ENCODE results near the gene AHDC1.
A peak's percentile ranks its signal among the peaks of the same experiment; 100 is the strongest.

Gene AHDC1

GRCh38 chr1:27523337-27524020 lies 80.5 kb downstream of the AHDC1 start:
- no peak for TF ChIP-seq CTCF (IDR thresholded peaks at IDR 0.05; ENCODE audit: low read depth, low read length)
- no peak overlapping the region for H3K4me3 ChIP-seq (ENCODE audit: low read depth, low read length)

GRCh38 chr1:27522432-27523336 lies 81.3 kb downstream of the AHDC1 start:
- 0 out of 2 replicates have a peak, but pooled peaks have one; percentile 13 for TF ChIP-seq CTCF (IDR thresholded peaks at IDR 0.05; ENCODE audit: low read depth, low read length)
- peak; percentile 29 for DNase-seq
- H3K9me3 ChIP-seq = no peaks in the 10 kb centered on the region
- no peak overlapping the region for H3K4me3 ChIP-seq (ENCODE audit: low read depth, low read length)
- peaks cover 9% of the 10 kb centered on the region for H3K4me1 ChIP-seq
- no peaks in the 10 kb centered on the region for H3K36me3 ChIP-seq
- no peaks in the 10 kb centered on the region for H3K27me3 ChIP-seq

More at GRCh38 chr1:27523337-27524020, 80.5 kb downstream of the AHDC1 start:
- no peak for DNase-seq
- no peaks in the 10 kb centered on the region for H3K9me3 ChIP-seq
- peaks cover 9% of the 10 kb centered on the region for H3K4me1 ChIP-seq
- H3K36me3 ChIP-seq = no peaks in the 10 kb centered on the region
- no peaks in the 10 kb centered on the region for H3K27me3 ChIP-seq

- Histone ChIP-seq H3K4me3 (ENCODE audit: low read depth, low read length) (no peak overlapping the region), H3K4me1 (peaks cover 5% of the 10 kb centered on the region), H3K9me3 (no peaks in the 10 kb centered on the region), H3K27me3 (no peaks in the 10 kb centered on the region), H3K36me3 (no peaks in the 10 kb centered on the region)
- DNase-seq = no peak
- no peak for TF ChIP-seq CTCF (IDR thresholded peaks at IDR 0.05; ENCODE audit: low read depth, low read length)
Observed at GRCh38 chr1:27521861-27522431, 82.0 kb downstream of the AHDC1 start.

GRCh38 chr1:27521336-27521831 lies 82.6 kb downstream of the AHDC1 start:
- Histone ChIP-seq H3K4me3 (ENCODE audit: low read depth, low read length) (no peak overlapping the region), H3K4me1 (peaks cover 2% of the 10 kb centered on the region; the same call in 1 of the 2 replicates), H3K27me3 (no peaks in the 10 kb centered on the region), H3K36me3 (no peaks in the 10 kb centered on the region), H3K9me3 (no peaks in the 10 kb centered on the region)
- DNase-seq = no peak
- TF ChIP-seq CTCF (IDR thresholded peaks at IDR 0.05; ENCODE audit: low read depth, low read length) = no peak

- no peaks in the 10 kb centered on the region for H3K36me3 ChIP-seq
- TF ChIP-seq CTCF (IDR thresholded peaks at IDR 0.05; ENCODE audit: low read depth, low read length) = no peak
- H3K27me3 ChIP-seq = no peaks in the 10 kb centered on the region
- peaks cover 2% of the 10 kb centered on the region; the same call in 1 of the 2 replicates for H3K4me1 ChIP-seq
- no peak for DNase-seq
- H3K4me3 ChIP-seq (ENCODE audit: low read depth, low read length) = no peak overlapping the region
- no peaks in the 10 kb centered on the region for H3K9me3 ChIP-seq
Observed at GRCh38 chr1:27520651-27521050, 83.3 kb downstream of the AHDC1 start.

All from BE2C (cell line).